Measurements from ENCODE around the gene TFAP2E.

TFAP2E gene

GRCh38 chr1:35605071-35605866 lies 32.2 kb downstream of the TFAP2E start:
- no peak for DNase-seq (ENCODE audit: low read depth)
- H3K4me3 ChIP-seq (ENCODE audit: low read length), result no peak overlapping the region
- no peak for TF ChIP-seq CTCF (IDR thresholded peaks at IDR 0.05; ENCODE audit: insufficient read depth, low read depth, low read length, missing control alignments)

GRCh38 chr1:35605867-35606182 lies 32.7 kb downstream of the TFAP2E start:
- no peak for TF ChIP-seq CTCF (IDR thresholded peaks at IDR 0.05; ENCODE audit: insufficient read depth, low read depth, low read length, missing control alignments)
- DNase-seq (ENCODE audit: low read depth), result no peak
- no peak overlapping the region for H3K4me3 ChIP-seq (ENCODE audit: low read length)

- no peak for TF ChIP-seq CTCF (IDR thresholded peaks at IDR 0.05; ENCODE audit: insufficient read depth, low read depth, low read length, missing control alignments)
- no peak overlapping the region for H3K4me3 ChIP-seq (ENCODE audit: low read length)
- DNase-seq (ENCODE audit: low read depth), result no peak
Observed at GRCh38 chr1:35611655-35612054, 38.5 kb downstream of the TFAP2E start.

- TF ChIP-seq CTCF (IDR thresholded peaks at IDR 0.05; ENCODE audit: insufficient read depth, low read depth, low read length, missing control alignments), result no peak
- H3K4me3 ChIP-seq (ENCODE audit: low read length), result no peak overlapping the region
- no peak for DNase-seq (ENCODE audit: low read depth)
Observed at GRCh38 chr1:35615440-35615839, 42.3 kb downstream of the TFAP2E start.

- DNase-seq (ENCODE audit: low read depth), result no peak
- H3K4me3 ChIP-seq (ENCODE audit: low read length), result no peak overlapping the region
- TF ChIP-seq CTCF (IDR thresholded peaks at IDR 0.05; ENCODE audit: insufficient read depth, low read depth, low read length, missing control alignments), result no peak
Observed at GRCh38 chr1:35619237-35620121, 46.4 kb downstream of the TFAP2E start.

GRCh38 chr1:35622510-35623178 lies 49.5 kb downstream of the TFAP2E start:
- H3K4me3 ChIP-seq (ENCODE audit: low read length), result no peak overlapping the region
- TF ChIP-seq CTCF (IDR thresholded peaks at IDR 0.05; ENCODE audit: insufficient read depth, low read depth, low read length, missing control alignments), result no peak
- no peak for DNase-seq (ENCODE audit: low read depth)
